Measurements from ENCODE around the gene ATOH8.

ATOH8 gene

GRCh38 chr2:85736456-85737355 lies 17.1 kb upstream of the ATOH8 start:
- DNase-seq (ENCODE audit: low spot score) = no peak

DNA sequence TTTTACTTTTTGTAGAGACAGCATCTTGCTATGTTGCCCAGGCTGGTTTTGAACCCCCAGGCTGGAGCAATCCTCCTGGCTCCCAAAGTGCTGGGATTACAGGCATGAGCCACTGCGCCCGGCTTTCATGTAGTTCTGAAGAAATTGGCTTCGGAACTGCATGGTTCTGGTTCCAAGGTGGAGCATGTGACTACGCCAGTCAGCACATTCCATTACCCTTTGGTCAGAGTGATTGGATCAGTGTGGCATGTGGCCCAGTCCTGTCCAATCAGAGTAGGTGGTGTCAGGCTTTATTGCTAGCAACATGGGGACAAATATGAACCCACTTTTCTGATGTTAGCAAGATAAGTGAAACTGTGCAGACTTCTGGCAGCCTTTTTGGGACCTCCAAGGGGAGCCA lies 16.3 kb upstream of the ATOH8 start:
- no peak for DNase-seq (ENCODE audit: low spot score)

DNA sequence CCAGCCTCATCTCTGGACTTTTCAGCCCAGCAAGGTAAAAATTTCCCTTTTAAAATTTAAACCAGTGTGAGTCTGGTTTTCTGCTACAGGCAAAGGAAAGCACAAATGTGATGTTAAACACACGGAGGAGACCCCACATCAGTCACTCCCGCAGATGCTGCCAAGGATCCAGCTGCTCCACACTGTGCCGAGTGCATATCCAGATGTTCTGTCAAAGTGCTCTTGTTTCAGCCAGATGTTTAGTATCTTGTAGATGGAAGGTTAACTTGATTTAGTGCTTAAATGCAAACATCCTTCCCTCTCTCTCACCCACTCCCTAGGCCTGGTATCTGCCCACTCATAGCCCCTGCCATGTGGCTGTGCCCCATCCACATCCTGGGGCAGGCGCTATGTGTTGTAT lies 15.8 kb upstream of the ATOH8 start:
- DNase-seq (ENCODE audit: low spot score) = no peak

GRCh38 chr2:85740193-85740592 lies 13.6 kb upstream of the ATOH8 start:
- DNase-seq (ENCODE audit: low spot score) = no peak

DNA sequence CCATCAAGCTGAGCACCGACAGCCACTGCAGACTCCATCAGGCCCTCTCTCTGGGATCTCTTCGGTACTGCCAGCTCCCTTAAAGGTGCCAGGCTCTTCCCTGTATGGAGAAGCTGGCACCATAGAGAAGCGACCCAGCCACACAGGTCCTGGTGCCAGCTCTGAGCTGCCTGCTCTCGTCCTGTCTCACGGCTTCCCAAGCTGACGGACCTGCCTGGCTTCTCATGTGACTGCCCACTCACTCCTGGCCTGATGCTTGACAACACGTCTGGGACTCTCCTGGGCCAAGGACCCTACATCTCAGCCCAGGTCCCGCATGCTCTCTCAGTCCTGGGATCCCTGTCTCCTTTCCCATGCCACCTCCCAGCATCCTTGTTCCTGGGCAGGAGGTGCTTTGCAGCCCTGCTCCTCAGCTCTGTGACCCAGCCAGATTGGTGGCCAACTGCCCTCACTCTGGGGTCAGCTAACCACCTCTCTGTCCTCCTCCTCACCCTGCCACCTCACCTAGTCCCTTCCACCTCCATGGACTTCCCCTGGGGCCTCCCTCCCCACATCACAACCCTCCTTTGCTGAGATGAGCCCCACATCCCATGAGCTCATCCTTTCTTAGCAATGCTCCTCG lies 12.5 kb upstream of the ATOH8 start:
- no peak for DNase-seq (ENCODE audit: low spot score)

DNA sequence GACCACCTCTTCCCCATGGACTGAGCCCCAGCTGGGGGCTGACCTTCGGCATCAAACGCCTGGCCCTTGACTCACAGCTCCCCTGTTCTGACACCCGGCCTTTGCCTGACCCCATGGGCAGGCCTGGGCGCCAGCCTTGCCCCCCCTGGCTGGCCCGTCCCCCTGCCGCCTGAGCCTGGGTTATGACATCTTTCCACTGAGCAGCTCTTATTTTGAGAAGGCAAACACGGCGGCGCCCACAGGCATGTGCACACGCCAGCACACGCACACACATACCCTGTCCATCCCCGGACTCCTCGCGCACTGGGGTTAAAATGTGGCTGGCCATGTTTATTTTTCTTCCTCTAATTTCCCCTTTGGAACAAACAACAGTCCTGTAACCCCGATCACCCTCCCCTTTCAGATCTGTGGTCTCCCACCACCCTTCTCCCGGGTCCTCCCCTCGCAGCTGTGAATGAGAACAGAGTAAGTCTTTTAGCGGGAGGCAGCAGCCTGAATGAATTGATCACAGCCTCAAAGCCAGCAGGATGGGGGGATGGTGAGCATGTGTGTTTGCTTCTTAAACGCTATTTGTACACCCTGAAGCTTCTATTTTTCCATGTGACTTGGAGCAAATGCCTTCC lies 11.8 kb upstream of the ATOH8 start:
- no peak for DNase-seq (ENCODE audit: low spot score)

- DNase-seq (ENCODE audit: low spot score) = no peak
Observed at GRCh38 chr2:85743304-85743978, 10.3 kb upstream of the ATOH8 start.

DNA sequence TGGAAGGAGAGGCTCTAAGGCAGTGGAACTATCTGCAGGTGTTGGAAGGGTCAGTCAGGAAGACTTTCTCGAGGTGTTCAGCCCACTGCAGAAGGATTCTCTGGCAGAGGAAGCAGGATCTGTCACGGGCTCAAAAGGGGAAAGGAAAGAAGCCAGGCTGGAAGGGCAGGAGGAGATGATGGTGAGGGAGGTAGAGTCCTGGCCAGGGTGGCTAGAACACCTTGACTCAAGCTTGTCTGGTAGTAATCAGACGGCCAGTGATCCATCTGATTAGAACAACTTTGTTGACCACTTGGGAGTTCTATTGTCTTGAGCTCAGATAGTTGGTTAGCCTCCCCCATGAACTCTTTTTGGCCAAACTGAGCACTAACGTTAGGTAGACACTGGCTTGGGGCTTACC lies 9.7 kb upstream of the ATOH8 start:
- no peak for DNase-seq (ENCODE audit: low spot score)

GRCh38 chr2:85744741-85745601 lies 8.8 kb upstream of the ATOH8 start:
- no peak for DNase-seq (ENCODE audit: low spot score)

GRCh38 chr2:85745619-85746018 lies 8.2 kb upstream of the ATOH8 start:
- no peak for DNase-seq (ENCODE audit: low spot score)

DNA sequence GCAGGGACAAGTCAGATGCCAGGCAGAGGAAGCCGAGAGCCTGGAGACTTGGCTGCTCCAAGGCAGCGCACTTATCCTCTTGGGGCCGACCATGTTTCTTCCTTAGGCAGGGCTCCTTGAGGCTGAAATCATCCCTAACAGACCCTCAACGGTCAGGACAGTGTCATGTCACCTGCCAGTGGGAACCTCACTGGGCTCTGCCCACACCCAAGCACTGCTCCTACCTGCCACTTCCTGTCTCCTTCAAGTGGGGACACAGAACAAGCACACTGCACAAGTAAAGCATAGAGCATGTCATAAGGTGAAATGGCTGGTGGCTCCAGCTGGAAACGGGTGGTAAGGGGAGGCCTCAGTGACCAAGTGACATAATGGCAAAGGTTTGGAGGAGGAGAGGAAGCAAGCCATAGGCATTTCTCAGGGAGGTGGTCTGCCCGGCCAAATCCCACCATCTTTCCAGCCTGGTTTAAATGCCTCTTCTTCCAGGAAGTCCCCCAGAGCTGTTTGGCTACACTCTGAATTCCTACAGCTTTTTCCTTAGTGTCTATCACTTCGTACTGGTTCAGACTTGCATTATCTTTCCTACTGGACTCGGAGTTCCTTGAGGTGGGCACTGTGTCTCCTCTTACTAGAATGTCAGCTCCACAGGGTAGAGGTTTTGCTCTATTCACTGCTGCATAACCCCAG lies 7.3 kb upstream of the ATOH8 start:
- no peak for DNase-seq (ENCODE audit: low spot score)

DNA sequence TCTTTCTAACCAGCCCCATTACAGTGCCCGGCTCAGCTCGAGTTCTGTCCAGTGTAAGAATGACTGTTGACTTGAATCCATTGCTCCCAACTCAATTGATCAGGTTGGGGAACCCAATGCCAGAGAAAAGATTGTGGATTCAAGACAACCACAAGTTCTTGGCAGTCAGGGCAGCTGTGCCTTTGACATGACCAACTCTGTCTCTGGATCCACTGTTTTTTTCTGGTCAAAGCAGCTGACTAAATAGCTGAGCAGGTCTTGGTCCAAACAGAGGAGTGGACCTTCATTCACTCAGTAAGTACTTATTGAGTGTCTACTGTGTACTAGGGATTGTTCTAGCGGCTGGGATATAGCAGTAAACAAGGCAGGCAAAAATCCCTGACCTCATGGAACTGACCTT lies 6.3 kb upstream of the ATOH8 start:
- DNase-seq (ENCODE audit: low spot score) = no peak

GRCh38 chr2:85748039-85748734 lies 5.6 kb upstream of the ATOH8 start:
- DNase-seq (ENCODE audit: low spot score) = no peak

- no peak for DNase-seq (ENCODE audit: low spot score)
Observed at GRCh38 chr2:85748985-85749875, 4.6 kb upstream of the ATOH8 start.

DNA sequence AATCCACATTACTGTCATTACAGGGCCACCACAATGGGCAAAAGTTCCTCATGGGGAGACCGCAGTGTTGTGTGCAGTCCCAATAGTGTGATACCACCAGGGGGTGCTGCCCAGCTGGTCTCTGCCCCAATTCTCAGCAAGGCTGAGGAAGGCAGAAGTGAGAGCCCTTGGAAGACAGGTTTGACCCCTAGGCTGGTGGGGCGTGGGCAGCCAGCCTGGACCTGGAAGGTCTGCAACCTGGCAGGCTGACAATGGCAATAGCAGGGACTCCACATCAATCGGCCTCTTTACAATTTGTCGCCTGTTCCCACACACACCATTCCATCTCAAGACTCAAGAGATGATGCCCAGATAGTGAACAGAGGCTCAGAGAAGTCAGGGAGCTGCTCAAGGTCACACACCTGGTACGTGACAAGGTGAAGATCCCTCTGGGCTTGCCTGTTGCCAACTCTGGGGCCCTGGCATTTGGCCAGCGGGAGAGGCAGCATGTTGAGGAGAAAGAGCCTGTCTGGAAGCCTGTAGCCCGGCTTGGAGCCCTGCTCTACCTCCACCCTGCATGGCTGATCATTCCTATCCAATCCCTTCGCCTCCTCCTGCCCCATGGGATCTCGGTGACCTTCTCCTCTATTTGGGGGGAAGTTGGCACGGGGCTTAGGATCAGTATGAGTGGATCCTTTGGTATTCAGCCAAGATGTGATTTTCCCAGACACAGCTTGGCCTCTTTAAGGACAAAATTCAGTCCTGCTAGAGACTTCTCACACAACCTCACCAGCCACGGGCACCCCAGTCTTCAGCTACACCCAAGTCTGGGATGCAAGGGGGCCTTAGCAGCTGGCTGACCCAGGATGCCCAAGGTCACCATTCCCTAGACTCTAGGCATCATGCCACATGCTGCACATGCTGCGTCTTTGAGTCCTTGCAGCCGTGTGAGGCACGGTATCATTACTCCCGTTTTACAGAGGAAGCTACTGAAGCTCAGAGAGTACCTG lies 2.9 kb upstream of the ATOH8 start:
- DNase-seq (ENCODE audit: low spot score) = peak; percentile 88

GRCh38 chr2:85751627-85752026 lies 2.2 kb upstream of the ATOH8 start:
- no peak for DNase-seq (ENCODE audit: low spot score)

GRCh38 chr2:85753035-85753524 lies 711 bp upstream of the ATOH8 start:
- no peak for DNase-seq (ENCODE audit: low spot score)
